ENCODE measurements around the gene FAM25G. TPM values are rescaled to one million over a fixed set of nuclear protein-coding genes. Genes with fewer than 3 reads are reported as not detected.
"Not testable (repeated sequence)": the region's sequence is repeated elsewhere in the genome, so short reads cannot be mapped to it uniquely, and the experiment has no call there.

Gene FAM25G
- total RNA-seq: not detected in 2 replicates

GRCh38 chr10:47491600-47491999, at the start of gene FAM25G:
TSS of gene FAM25G (minus strand) at chr10:47491700. CDS start at chr10:47491674, 26 bp downstream.
- DNase-seq (ENCODE audit: low read depth): not testable (repeated sequence)

GRCh38 chr10:47536430-47536829, 44.9 kb upstream of the FAM25G start:
- DNase-seq (ENCODE audit: low read depth): not testable (repeated sequence)

GRCh38 chr10:47523475-47523874, 32.0 kb upstream of the FAM25G start, which contains the start of gene AGAP9:
TSS of gene AGAP9 (minus strand) at chr10:47523638. CDS start at chr10:47523526, 112 bp downstream.
- DNase-seq (ENCODE audit: low read depth): not testable (repeated sequence)

GRCh38 chr10:47502313-47502712, 10.8 kb upstream of the FAM25G start:
- DNase-seq (ENCODE audit: low read depth): not testable (repeated sequence)

- DNase-seq (ENCODE audit: low read depth): not testable (repeated sequence)
Observed at GRCh38 chr10:47494226-47494625, 2.7 kb upstream of the FAM25G start.

GRCh38 chr10:47489630-47490029, 1.9 kb downstream of the FAM25G start:
- not testable (repeated sequence) for DNase-seq (ENCODE audit: low read depth)

GRCh38 chr10:47485943-47486342, 5.6 kb downstream of the FAM25G start:
- peak; percentile 29 for DNase-seq (ENCODE audit: low read depth)

GRCh38 chr10:47484786-47485185, 6.7 kb downstream of the FAM25G start:
- DNase-seq (ENCODE audit: low read depth): not testable (repeated sequence)

- DNase-seq (ENCODE audit: low read depth): not testable (repeated sequence)
Observed at GRCh38 chr10:47483923-47484322, 7.6 kb downstream of the FAM25G start, which contains the start of gene ANXA8. TSS of gene ANXA8 (minus strand) at chr10:47484115. CDS start at chr10:47483933, 182 bp downstream.

- DNase-seq (ENCODE audit: low read depth): not testable (repeated sequence)
Observed at GRCh38 chr10:47482367-47482766, 9.1 kb downstream of the FAM25G start.

GRCh38 chr10:47481768-47482181, 9.7 kb downstream of the FAM25G start:
- DNase-seq (ENCODE audit: low read depth): not testable (repeated sequence)

GRCh38 chr10:47481182-47481766, 10.2 kb downstream of the FAM25G start:
- peak; percentile 53 for DNase-seq (ENCODE audit: low read depth)

- not testable (repeated sequence) for DNase-seq (ENCODE audit: low read depth)
Observed at GRCh38 chr10:47480133-47480532, 11.4 kb downstream of the FAM25G start.

- not testable (repeated sequence) for DNase-seq (ENCODE audit: low read depth)
Observed at GRCh38 chr10:47478114-47478513, 13.4 kb downstream of the FAM25G start.

GRCh38 chr10:47477078-47477477, 14.4 kb downstream of the FAM25G start:
- not testable (repeated sequence) for DNase-seq (ENCODE audit: low read depth)

- DNase-seq (ENCODE audit: low read depth): not testable (repeated sequence)
Observed at GRCh38 chr10:47475101-47475500, 16.4 kb downstream of the FAM25G start.

- DNase-seq (ENCODE audit: low read depth): not testable (repeated sequence)
Observed at GRCh38 chr10:47473516-47473915, 18.0 kb downstream of the FAM25G start.

GRCh38 chr10:47472647-47473046, 18.9 kb downstream of the FAM25G start:
- not testable (repeated sequence) for DNase-seq (ENCODE audit: low read depth)

- not testable (repeated sequence) for DNase-seq (ENCODE audit: low read depth)
Observed at GRCh38 chr10:47472072-47472471, 19.4 kb downstream of the FAM25G start.

- not testable (repeated sequence) for DNase-seq (ENCODE audit: low read depth)
Observed at GRCh38 chr10:47468731-47469528, 22.6 kb downstream of the FAM25G start.

GRCh38 chr10:47467957-47468356, 23.5 kb downstream of the FAM25G start:
- not testable (repeated sequence) for DNase-seq (ENCODE audit: low read depth)

GRCh38 chr10:47467458-47467857, 24.0 kb downstream of the FAM25G start:
- not testable (repeated sequence) for DNase-seq (ENCODE audit: low read depth)

Data from renal cortical epithelial cell (primary cell).